LHCN-M2 (cell line): ENCODE measurements around the gene PARVG. TPM values are rescaled to one million over a fixed set of nuclear protein-coding genes. Genes with fewer than 3 reads are reported as not detected.
A peak's percentile ranks its signal among the peaks of the same experiment; 100 is the strongest.
"Not testable (repeated sequence)": the region's sequence is repeated elsewhere in the genome, so short reads cannot be mapped to it uniquely, and the experiment has no call there.

Experiments
- DNase-seq: peaks from one replicate; pipeline ENCODE4 v3.0.0-alpha.2; 2012; ENCODE audit warnings: low read depth
- total RNA-seq: library from RNA; depleted of rRNA; stranded (reverse); fragments of >200 nt; gene quantifications from 2 replicates; pipeline ENCODE4 v1.2.3, GENCODE V29; 2014

Gene PARVG
- total RNA-seq, 1 experiment from 2014 or later: not detected

DNA sequence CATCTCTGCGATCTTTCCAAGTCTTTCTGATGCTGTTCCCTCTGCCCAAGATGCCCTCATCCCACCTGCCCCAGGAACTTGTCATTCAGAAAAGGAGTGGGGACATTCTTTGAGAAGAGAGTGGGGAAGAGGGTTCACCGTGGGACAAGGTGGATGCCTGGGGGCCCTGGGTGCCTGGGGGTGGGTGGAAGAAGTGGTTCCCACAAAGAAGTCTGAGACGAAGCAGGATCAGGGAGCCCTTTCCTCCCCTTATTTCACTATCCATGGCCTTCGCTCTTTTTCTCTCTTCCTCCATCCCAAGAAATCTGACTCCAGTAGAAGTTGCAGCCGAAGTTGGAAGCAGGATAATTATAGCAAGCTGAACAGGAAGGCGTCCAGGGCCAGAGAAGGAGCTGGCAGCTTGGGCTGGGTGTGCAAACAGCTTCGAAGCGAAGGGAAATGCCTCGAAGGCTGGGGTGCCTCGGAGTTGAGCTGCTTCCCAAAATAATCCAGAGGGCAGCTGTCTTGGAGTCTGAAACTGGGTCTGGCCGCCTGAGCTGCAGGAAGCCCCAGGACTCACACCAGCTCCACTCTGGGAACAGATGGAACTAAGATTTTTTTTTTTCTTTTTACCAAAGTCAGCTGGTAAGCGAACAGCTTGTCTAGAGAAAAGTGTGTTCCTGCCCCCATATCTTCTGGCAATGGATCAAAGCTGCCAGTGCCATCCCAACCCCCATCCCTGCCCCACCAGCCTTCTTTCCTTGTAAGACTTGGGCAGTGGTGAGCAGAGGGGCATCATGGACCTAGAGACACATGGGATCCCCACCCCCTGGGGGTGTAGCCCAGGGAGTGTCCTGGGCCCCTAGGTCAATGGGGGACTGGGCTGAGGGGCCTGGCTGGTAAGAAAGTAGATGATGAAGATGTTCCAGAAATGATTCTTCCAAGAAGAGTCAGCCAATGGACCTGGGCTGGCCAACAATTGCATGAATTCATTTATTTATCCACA lies 31.5 kb downstream of the PARVG start:
- peak; percentile 38 for DNase-seq

DNA sequence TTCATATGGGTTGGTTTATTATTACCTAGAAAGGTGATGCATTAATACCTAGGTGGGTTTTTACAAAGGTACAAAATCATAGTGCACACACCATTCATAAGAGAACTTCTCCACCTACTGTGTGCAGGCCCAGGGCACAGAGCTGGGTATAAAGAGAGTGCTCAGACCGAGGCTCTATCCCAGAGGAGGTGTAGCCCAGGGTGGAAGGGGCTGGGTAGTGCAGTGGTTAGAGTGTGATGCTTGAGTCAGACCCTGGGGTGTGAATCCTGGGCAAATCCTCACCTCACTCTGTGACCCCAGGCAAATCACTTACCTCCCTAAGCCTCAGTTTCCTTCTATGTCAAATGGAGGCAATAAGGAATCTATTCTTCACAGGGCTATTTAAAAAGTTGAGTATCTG lies 32.2 kb downstream of the PARVG start:
- DNase-seq: no peak

DNA sequence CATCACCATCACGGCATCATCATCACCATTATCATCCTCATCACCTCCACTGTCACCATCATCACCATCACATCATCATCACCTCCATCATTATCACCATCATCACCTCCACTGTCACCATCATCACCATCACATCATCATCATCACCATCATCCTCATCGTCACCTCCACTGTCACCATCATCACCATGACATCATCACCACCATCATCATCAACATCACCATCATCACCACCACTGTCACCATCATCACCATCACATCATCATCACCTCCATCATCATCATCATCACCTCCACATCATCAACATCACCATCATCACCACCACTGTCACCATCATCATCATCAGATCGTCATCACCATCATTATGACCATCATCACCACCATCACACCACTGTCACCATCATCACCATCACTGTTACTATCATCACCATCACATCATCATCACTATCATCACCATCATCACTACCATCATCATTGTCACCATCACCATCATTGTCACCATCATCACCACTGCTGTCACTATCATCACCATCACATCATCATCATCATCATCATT lies 32.8 kb downstream of the PARVG start:
- no peak for DNase-seq

DNA sequence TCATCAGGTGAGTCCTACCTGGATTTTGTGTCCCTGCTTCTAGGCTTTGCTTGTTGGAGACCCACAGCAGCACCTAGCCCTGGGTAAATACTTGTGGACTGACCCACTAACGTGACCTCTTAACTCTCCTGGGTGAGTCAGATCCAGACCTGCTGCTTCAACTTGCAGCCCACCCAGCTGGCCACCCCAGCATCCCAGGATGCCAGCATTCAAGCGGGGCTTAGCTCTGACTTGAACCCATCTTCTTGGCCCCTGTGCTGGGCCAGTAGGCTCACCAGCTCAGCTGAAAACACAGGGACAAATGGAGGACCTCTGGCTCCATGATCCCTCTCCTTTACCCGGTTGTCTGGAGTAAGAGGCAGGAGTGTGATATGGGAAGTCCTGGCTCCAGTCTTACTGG lies 33.5 kb downstream of the PARVG start:
- no peak for DNase-seq

DNA sequence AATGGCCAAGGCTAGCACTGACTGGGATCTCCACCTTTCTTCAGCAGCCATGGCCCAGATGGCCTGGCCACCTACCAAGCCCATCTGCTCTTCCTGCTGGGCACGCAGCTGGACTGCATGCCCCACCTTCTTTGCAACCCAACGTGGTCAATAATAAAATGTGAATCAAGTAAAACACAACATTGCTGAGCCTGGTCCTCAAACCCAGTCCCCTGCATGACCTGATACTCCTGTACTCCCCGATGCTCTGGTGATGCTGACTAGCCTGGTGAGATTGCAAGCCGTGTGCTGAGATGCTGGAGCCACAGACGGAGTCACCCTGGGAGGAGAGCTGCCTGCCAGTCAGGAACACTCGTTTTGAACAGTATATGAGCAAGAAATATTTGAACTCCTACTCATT lies 34.0 kb downstream of the PARVG start:
- peak; percentile 6 for DNase-seq

DNA sequence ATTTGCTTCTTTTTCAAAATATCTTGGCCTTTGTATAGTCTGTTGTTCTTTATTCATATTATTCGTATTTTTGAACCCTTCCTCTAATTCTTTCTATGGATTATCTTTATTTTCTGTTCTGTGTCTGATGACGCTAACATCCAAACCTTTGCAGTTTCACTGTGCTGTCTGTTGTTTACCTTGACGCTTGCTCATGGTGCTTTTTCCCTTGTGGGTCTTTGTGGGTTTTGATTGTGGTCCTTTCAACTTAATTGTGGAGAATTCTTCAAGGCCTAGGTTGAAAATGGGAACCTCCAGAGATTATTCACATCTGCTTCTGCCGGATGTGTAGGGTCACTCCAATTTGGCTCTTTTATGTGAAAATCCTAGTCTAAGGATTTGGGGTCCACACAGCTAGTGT lies 34.6 kb downstream of the PARVG start:
- peak; percentile 7 for DNase-seq

DNA sequence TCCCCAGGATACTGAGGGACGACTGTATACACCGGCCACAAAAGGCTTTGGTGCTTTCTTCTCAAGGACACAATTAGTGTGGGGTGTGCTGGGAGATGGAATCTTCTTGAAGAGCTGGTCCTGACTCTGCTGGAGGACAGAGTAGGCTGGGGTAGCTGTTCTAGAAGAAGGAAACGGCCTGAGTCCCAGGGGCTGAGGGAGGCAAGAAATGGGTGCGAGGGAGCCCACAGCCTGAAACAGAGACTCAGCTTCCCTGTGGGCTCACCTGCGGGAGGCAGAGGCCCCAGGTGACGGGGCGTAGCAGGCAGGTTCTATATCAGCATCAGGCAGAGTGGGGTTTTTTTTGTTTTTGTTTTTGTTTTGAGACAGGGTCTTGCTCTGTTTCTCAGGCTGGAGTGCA lies 36.6 kb downstream of the PARVG start:
- no peak for DNase-seq

DNA sequence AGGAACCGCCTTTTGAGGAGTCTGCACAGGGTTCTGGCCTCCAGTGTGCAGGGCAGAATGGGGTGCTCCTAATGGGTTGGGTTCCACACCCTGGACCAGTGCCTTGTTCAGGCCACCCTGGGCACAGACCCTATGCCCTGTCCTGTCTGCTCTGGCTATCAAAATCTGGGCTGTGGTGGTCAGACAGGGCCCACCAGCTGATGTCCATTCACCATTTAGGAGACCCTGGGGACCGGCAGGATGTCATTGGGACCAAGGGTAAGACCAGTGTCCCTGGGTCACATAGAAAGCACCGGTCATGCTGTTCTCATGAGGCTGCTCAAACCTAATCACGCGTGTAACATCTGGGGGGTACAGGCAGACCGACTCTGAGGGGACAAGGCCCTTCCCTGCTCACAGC lies 37.3 kb downstream of the PARVG start:
- DNase-seq: no peak

DNA sequence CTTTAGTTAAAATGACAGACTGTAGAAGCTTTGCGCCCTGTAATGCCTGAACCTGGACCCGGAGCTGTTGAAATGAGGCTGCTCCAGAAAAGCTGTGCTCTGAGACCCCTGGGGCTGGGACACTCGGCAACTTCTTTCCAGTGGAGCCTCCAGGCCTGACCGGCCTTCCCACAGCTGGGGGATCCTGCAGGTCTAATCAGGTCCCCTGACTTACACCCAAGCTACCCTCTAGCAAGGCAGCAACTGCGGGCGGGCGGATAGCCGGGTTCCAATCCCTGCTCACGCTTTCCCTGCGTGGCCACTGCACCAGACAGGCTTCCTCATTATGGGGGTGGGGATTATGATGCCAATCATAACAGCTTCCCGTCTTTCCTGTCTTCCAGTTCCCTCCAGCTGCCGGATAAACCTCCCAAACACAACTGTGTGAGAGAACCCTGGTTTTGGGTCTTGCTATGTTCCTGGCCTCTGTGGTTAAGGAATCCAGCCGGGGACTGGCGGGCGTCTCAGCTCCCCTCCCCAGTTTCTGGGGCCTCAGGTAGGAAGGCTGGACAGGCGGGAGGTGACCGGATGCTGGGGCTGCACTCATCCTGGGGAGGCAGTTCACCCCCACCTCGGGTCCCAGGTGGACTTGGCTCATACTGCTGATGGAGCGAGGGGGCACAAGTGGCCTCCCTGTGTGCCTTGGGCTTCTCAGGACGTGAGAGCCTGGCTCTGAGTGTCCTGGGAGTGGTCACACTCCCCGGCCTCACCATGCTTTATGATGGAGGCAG lies 38.6 kb downstream of the PARVG start:
- no peak for DNase-seq

DNA sequence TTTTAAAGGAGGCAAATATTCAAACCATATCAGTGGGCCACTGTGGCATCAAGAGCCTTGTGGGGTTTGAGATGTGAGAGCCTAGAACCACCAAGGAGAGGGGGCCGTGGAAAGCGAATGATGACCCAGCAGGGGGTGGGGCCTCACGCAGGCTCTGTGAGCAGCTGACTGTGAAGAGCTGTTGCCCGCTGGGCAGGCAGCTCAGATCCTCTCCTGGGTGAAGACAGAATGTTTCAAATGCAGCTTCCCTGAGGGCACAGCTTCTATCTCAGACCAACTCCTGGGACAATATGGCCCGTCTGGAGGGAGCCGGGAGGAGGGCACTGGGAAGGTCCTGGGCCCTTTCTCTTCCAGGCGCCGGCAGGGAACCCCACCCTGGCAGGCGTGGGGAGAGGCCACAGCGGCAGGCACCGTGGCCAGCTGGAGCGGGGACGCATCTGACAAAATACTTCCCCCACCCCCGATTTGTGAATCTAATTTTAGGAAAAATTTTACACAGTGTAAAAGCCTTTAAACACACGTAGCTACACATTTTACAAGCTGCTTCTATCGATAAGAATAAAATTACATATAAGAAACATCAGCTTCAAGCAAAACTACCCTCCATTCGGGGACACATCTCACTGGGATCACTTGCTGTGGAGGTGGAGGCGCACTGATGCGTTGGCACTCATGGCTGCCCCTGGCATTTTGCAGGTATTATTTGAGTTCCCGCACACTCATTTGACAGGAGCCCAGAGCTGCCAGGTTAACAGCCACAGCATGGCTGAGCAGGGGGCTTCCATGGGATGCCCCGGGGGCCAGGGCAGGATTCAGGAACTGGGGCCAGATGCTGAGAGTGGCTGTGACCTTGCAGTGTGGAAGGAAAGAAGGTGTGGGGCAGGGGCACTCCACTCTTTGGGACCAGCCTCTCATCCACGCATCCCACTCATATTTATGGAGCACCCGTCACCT lies 40.3 kb downstream of the PARVG start:
- no peak for DNase-seq

DNA sequence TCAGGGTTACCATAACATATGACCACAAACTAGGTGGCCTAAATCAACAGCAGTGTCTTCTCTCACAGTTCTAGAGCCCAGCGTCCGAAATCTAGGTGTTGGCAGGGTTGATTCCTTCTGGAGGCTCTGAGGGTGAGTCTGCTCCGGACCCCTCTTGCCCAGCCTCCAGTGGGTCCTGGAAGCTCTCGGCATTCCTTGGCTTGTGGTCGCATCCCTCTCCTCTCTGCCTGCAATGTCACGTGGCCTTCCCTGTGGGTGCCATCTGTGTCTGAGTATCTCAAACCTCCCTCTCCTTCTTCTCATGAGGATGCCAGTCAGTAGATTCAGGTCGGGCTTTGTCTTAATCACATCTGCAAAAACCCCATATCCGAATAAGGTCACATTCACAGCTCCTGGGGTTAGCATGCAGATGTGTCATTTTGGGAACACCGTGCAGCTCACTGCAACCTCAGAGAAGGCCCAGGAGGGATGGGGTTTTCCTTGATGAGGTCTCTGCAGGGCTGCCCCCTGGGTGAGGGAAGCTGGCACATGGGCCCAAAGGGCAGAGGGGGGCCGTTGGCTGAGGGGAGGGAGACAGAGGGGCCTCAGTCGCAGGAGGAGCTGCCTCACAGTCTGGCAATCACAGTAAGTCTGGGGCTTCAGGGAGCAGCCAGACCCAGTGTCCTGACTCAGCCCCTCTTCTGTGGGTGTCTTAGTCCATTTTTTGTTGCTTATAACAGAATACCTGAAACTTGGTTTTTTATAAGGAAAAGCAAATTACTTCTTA lies 41.2 kb downstream of the PARVG start:
- DNase-seq: no peak

DNA sequence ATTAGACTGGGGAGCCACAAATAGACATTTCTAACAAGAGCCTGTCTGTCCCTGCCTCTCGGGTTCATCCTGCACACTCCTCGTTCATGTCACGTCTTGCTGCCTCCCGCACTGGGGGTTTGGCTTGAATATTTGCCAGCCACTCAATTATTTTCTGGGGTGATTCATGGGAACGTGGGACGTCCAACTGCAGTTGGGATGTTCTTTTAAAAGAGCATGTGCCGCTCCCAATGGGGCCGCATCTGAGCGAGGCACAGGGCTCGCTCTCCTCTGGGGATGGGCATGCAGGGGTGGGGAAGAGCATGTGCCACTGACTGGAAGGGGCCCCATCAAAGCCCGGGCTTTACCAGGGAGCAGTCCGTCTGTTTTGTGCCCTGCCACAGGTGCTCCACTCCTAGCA lies 43.4 kb downstream of the PARVG start:
- peak; percentile 10 for DNase-seq

DNA sequence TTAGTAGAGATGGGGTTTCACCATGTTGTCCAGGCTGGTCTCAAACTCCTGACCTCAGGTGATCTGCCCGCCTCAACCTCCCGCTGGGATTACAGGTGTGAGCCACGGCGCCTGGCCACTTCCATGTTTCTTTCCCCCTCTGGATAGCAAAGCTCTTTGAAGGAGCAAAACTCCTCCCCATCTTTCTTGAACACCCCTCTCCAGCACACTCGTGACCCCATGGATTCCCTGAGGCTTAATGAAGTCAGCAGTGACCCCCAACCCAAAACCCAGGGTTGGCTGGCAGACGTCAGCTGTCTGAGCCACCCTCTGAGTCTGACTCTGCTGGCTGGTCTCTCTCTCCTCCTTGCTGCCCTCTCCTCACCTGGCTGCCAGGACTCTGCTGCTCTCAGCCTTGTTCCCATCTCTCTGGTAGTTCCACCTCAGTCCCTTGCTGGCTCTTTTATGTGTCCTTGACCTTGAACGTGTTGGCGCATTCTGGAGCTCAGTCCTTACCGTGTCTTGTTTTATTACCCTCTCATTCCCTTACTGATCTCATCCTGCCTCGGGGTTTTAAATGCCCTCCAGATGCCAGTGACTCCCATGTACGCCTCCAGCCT lies 44.5 kb downstream of the PARVG start:
- no peak for DNase-seq

DNA sequence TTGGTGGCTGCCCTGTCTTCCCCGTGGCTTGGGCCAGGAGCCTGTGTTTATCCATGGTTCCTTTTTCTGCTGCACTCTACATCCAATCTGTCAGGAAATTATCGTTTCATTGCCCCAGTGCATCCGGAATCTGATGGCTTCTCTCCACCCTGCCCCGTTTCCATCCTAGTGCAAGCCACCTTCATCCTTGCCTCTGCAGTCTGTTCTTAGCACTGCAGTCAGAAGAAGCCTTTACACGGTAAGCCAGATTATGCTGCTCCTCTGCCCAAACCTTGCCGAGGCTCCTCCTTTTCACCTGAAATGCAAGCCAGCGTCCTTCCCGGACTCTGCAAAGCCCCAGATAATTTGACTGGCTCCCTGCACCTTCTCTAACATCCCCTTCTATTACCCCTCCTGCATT lies 45.1 kb downstream of the PARVG start:
- DNase-seq: no peak

DNA sequence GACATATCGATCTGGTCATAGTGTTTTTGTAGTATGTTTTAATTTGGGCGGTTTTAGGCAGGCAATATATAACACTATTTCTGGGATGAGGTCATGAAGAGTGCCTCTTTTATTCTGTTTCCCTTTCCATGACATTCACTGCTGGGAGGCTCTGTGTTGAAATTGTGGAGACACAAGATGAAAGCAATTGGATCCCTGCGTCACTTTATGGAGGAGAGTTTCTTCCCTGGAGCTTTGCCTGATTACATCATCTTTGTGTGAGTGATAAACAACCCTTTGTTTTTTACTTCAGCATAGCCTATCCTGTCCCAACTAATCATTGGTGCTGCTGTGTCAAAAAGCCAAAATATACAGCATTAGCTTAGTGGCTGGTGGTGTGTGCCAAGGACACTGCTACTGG lies 48.6 kb downstream of the PARVG start:
- no peak for DNase-seq

DNA sequence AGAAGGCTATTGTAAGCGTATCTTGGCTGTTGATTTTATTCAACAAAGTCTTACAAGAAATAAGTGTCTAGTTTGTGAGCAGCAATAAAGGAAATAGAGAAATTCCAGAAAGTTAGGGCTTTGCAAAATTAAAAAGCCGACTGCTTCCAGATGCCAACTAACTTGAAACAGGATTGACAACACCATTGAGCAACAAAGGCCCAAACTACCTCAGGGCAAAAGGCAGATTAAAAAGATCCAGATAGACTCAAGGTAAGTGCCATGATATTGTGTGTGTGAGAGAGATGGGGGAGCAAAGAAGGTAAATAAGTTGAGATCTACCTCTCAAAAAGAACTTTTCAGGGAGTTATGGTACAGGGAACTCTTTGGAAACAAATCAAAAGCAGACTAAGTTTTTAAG lies 49.1 kb downstream of the PARVG start:
- no peak for DNase-seq

DNA sequence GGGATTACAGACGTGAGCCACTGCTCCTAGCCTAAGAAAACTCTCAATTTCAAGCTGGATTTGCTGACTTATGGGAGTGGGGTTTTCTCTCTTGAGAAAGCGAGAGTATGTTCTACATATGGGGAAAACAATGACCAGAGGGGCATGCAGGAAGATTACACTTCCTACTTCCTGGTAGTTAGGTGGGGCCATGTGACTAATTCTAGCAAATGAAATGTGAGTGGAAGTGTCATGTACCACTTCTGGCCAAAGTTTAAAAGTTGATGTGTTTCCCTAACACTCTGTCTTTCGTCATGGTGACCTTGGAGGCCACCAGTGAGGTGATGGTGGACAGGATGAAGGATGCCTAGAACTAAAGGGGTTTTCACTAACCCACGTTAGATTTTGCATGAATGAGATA lies 50.5 kb downstream of the PARVG start:
- DNase-seq: no peak

DNA sequence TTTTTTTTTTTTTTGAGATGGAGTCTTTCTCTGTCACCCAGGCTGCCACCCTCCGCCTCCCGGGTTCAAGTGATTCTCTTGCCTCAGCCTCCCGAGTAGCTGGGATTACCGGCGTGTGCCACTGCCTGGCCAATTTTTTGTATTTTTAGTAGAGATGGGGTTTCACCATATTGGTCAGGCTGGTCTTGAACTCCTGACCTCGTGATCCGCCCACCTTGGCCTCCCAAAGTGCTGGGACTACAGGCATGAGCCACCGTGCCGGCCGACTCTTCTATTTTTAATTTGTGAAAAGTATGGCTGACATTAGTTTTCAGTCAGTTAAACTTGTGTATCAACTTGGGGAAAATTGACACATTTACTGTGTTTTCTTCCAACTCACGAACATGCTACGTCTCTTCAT lies 53.6 kb downstream of the PARVG start:
- not testable (repeated sequence) for DNase-seq

DNA sequence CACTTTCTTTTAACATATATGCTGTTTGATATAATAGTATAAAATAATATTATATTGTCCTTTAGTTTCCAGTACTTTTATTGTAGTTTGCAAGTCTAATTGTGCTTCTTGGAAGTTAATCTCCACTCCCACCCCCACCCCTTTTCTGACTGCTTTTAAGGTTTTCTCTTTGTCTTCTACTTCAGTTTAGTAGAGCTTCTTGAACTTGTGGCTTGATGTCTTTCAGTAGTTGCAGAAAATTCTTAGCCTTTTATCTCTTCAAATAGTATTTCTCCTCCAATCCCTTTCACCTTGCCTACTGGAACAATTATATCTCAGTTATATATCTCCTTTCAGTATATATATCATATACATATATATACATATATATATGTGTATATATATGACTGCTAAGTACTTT lies 56.6 kb downstream of the PARVG start:
- DNase-seq: no peak

DNA sequence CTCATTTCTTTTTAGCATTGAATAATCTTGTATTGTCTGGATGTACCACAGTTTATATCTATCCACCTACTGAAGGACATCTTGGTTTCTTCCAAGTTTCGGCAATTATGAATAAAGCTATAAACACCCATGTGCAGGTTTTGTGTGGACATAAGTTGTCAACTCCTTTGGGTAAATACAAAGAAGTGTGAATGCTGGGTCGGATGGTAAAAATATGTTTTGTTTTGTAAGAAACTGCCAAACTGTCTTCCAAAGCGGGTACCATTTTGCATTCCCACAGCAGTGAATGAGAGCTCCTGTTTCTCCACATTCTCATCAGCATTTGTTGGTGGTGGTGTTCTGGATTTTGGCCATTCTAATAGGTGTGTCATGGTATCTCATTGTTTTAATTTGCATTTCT lies 60.4 kb downstream of the PARVG start:
- DNase-seq: not testable (repeated sequence)
